HG03039 (cell line): ENCODE measurements around the gene HADH.
A peak's percentile ranks its signal among the peaks of the same experiment; 100 is the strongest.
"Not testable (repeated sequence)": the region's sequence is repeated elsewhere in the genome, so short reads cannot be mapped to it uniquely, and the experiment has no call there.

Source experiments
- ATAC-seq: cut with Tn5 transposase; IDR thresholded peaks from one replicate; pipeline ENCODE4 v1.9.1; 2021; ENCODE audit warnings: mild to moderate bottlenecking, moderate library complexity; ENCODE audit not compliant: unreplicated experiment

Gene HADH

GRCh38 chr4:108029731-108030130 lies 40.0 kb downstream of the HADH start:
- ATAC-seq: no peak

GRCh38 chr4:108030332-108030731 lies 40.6 kb downstream of the HADH start:
- peak; percentile 98 for ATAC-seq

DNA sequence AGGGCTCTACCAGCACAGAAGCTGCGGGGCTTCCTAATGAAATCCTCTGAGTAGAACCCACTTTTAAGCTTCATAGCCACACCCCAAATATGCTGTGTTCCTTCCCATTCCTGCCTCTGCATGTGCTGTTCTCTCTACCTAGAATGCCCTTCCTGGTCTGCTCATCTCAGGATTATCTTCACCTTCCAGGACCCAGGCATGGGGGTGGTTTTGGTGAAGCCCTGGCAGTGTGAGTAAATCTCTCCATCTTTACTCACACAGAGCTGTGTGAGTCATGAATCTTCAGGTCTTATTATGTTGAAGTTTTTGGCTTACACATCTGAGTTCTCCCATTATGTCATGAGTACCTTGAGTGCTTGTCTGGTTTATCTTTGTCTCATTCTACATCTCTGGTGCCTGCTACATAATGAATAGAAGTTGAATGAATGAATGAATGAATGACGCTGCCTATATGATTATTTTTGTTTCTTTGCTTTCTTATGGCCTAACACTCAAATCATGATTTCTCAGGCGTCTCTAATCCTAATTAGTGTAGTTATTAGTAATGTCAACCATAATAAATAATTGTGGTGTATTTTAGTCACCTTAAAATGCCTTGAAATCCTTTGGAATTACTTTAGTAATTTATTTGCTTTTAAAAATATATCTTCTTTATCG lies 41.9 kb downstream of the HADH start:
- no peak for ATAC-seq

- no peak for ATAC-seq
These were observed 43.7 kb downstream of the HADH start for GRCh38 chr4:108033348-108033747.

DNA sequence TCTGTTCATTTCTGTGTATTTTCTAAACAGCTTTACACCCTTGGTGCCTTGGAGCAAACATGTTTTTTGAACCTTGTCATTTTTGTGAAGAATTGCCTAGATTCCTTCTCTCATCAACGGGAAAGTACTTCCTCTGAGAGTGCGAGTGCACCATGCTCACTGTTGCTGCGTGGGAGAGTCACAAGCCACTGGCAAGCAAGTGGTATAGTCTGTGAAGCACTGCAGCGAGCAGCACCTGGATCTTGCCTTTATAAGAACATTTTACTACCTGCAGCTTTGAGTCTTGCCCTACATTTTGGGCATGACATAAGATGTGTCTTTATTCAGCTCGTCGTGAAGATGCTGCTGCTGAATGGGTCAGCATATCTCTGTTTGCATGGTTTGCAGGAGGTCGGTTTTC lies 44.9 kb downstream of the HADH start:
- no peak for ATAC-seq

- ATAC-seq: no peak
These were observed 46.0 kb downstream of the HADH start for GRCh38 chr4:108035691-108036090.

DNA sequence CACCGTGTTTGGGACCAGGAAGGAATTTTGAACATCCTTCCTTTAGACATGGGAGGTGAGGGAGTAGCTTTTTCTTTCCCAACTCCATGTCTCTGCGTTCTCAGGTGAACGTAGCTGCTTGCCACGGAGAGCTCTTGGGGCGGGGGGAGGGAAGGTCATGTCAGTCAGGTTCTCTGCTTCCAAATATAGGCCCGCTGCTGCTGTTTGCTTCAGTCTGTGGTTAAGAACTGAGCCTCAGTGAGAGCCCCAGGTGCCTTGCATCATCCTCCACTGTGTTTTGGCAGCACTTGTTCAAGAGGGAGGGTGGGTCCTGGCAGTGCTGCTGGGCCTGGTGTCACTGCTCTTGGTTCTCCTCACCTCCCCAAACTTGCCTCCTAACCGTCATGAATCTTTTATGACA lies 46.5 kb downstream of the HADH start:
- peak; percentile 94 for ATAC-seq

GRCh38 chr4:108037884-108038283 lies 48.2 kb downstream of the HADH start:
- ATAC-seq: no peak

DNA sequence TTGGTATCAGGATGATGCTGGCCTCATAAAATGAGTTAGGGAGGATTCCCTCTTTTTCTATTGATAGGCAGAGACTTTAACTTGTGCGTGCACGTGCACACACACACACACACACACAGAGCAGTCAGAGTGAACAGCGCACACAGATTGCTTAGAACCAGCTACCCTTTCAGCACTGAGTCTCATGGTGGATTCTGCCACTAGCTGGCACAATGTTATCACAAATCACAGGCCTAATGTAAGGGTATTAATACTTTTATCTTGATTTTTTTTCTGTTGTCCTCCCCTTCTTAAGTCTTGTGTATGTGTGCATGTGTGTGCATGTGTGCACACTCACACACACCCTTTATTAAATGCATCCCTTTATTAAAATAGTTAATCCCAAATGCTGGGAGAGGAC lies 53.2 kb downstream of the HADH start:
- ATAC-seq: no peak

DNA sequence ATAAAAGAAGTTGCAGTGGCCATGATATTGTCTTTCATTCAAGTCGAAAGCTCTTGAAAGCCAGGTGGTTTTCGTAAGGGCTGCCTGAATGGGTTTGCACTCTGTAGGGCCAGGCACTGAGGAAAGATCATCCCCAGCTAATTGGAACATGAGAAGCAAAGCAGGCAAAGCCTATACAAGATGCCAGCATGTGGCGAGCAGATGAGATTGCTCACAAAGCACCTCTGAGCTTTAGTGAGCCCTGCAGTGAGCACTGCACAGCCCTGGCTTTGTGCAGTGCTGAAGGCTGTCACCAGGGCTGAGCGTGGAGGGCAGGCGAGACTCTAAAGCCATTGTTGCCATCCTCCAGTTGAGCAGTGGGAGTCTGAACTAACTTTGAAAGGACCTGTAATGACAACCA lies 53.8 kb downstream of the HADH start:
- no peak for ATAC-seq

DNA sequence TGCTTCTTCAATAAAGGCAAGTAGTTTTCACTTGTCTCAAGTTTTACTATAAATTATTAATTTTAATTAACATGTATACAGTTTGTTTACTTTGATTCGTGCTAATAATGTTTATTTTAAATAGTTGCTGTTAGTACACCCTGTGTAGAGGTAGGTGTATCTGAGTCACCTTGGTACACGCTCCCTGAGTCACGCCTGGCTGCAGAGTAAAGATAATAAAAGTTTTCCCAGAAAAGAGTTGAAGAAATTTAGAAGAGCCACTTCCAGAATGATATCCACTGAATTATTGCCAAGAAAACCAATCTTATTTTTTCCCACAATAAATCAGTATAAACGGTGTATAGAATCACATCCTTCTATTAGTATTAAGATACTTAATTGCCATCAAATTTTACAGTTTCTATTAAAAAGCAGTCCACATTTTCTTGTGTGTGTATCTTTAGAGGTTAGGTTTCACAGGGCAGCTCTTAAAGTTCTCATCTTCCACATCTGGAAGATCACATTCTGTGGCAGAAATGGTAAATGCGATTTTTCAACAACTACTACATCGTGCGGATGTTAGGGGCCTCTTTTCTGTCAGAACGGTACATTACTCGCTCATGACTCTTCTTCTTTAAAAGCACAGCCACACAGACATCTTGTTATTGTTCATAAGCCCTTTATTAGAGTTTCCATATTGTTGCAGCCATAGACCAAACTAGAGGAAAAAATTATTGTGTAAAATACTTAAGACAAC lies 55.4 kb downstream of the HADH start:
- no peak for ATAC-seq

GRCh38 chr4:108045687-108046024 lies 56.0 kb downstream of the HADH start:
- ATAC-seq: no peak

- no peak for ATAC-seq
These were observed 57.5 kb downstream of the HADH start for GRCh38 chr4:108047199-108047598.

GRCh38 chr4:108048157-108048556 lies 58.5 kb downstream of the HADH start:
- ATAC-seq: no peak

- ATAC-seq: no peak
These were observed 59.3 kb downstream of the HADH start for GRCh38 chr4:108048997-108049396.

GRCh38 chr4:108049406-108049805 lies 59.7 kb downstream of the HADH start:
- ATAC-seq: no peak

- ATAC-seq: not testable (repeated sequence)
These were observed 60.8 kb downstream of the HADH start for GRCh38 chr4:108050166-108051111.

- ATAC-seq: no peak
These were observed 61.7 kb downstream of the HADH start for GRCh38 chr4:108051343-108051742.

- no peak for ATAC-seq
These were observed 63.0 kb downstream of the HADH start for GRCh38 chr4:108052558-108053120.

DNA sequence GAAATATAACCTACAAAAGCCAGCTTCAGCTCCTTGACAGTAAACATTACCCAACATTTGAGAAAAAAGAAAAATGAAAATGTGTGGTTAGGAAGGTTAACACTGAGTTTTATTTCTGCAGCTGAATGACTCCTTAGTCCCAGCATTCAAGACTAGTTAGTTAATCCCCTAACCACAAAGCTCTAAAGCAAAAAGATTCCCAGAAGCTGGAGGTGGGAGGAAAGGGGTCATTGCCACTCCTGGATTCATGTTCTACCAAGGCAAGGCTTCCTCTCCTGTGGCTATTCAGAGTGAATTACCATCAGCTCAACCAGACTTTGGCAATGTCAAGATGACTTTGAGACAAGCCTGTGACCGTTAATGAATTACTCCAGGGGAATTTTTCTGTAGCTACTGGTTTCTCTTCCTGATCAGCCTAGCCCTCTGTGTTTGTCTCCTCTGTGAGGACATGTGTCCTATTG lies 63.6 kb downstream of the HADH start:
- ATAC-seq: peak; percentile 77

GRCh38 chr4:108054025-108054638 lies 64.4 kb downstream of the HADH start:
- ATAC-seq: no peak
